Measurements from ENCODE around the gene SETD6.

DNA sequence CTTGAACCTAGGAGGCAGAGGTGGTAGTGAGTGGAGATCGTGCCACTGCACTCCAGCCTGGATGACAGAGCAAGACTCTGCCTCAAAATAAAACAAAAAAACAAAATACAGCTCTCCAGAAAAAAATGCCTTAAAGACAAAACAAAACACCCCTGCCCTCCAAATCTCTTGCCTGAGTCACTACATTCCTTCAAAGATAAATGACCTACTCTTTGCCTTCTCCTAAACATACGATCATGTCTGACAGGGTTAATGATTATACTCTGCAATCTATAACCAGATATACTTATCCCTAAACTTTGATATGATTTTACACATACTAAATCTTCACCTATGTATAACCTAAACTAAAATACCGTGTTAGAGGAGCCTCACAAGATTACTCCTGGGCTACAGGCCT is 1.4 kb upstream of the SETD6 start:
- TF ChIP-seq, protein P1, sequence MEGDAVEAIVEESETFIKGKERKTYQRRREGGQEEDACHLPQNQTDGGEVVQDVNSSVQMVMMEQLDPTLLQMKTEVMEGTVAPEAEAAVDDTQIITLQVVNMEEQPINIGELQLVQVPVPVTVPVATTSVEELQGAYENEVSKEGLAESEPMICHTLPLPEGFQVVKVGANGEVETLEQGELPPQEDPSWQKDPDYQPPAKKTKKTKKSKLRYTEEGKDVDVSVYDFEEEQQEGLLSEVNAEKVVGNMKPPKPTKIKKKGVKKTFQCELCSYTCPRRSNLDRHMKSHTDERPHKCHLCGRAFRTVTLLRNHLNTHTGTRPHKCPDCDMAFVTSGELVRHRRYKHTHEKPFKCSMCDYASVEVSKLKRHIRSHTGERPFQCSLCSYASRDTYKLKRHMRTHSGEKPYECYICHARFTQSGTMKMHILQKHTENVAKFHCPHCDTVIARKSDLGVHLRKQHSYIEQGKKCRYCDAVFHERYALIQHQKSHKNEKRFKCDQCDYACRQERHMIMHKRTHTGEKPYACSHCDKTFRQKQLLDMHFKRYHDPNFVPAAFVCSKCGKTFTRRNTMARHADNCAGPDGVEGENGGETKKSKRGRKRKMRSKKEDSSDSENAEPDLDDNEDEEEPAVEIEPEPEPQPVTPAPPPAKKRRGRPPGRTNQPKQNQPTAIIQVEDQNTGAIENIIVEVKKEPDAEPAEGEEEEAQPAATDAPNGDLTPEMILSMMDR (CRISPR knock-in tag; IDR thresholded peaks at IDR 0.05), result no peak
- no peak for TF ChIP-seq MED1 (CRISPR knock-in tag; IDR thresholded peaks at IDR 0.05)
- no peak for TF ChIP-seq NR2C2 (CRISPR knock-in tag; IDR thresholded peaks at IDR 0.05; ENCODE audit: borderline replicate concordance)
- TF ChIP-seq KLF15 (CRISPR knock-in tag; IDR thresholded peaks at IDR 0.05; ENCODE audit: borderline replicate concordance), result no peak
- no peak for TF ChIP-seq DPF2 (CRISPR knock-in tag; IDR thresholded peaks at IDR 0.05; ENCODE audit: borderline replicate concordance, low read depth)
- TF ChIP-seq ZNF3 (CRISPR knock-in tag; IDR thresholded peaks at IDR 0.05), result no peak
- TF ChIP-seq, protein P2, sequence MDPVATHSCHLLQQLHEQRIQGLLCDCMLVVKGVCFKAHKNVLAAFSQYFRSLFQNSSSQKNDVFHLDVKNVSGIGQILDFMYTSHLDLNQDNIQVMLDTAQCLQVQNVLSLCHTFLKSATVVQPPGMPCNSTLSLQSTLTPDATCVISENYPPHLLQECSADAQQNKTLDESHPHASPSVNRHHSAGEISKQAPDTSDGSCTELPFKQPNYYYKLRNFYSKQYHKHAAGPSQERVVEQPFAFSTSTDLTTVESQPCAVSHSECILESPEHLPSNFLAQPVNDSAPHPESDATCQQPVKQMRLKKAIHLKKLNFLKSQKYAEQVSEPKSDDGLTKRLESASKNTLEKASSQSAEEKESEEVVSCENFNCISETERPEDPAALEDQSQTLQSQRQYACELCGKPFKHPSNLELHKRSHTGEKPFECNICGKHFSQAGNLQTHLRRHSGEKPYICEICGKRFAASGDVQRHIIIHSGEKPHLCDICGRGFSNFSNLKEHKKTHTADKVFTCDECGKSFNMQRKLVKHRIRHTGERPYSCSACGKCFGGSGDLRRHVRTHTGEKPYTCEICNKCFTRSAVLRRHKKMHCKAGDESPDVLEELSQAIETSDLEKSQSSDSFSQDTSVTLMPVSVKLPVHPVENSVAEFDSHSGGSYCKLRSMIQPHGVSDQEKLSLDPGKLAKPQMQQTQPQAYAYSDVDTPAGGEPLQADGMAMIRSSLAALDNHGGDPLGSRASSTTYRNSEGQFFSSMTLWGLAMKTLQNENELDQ (CRISPR knock-in tag; IDR thresholded peaks at IDR 0.05; ENCODE audit: borderline replicate concordance), result no peak
- TF ChIP-seq ZNF792 (CRISPR knock-in tag; IDR thresholded peaks at IDR 0.05), result no peak
- TF ChIP-seq TAF1 (CRISPR knock-in tag; IDR thresholded peaks at IDR 0.05), result no peak

All from HepG2 (cell line).